Measurements from ENCODE around the gene SPPL3. TPM values are rescaled to one million over a fixed set of nuclear protein-coding genes. Genes with fewer than 3 reads are reported as not detected.

The SPPL3 gene
- total and polyA plus RNA-seq, 8 donors, result 44.5 to 76.2 (median 68.1) TPM

DNA sequence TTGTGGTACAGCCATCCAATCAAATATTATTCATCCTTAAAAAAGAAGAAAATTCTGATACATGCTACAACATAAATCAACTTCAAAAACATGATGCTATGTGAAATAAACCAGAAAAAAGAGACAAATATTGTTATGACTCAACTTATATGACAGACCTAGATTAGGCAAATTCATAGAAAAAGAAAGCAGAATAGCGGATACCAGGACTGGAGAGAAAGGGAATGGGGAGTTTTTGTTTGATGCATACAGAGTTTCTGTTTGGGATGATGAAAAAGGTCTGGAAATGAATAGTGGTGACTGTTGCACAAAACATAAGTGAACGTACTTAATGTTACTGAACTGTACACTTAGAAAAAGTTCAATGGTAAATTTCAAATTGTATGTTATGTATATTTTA, 82.3 kb downstream of the SPPL3 start:
- no peak overlapping the region for H3K27ac ChIP-seq
- TF ChIP-seq, protein P1, sequence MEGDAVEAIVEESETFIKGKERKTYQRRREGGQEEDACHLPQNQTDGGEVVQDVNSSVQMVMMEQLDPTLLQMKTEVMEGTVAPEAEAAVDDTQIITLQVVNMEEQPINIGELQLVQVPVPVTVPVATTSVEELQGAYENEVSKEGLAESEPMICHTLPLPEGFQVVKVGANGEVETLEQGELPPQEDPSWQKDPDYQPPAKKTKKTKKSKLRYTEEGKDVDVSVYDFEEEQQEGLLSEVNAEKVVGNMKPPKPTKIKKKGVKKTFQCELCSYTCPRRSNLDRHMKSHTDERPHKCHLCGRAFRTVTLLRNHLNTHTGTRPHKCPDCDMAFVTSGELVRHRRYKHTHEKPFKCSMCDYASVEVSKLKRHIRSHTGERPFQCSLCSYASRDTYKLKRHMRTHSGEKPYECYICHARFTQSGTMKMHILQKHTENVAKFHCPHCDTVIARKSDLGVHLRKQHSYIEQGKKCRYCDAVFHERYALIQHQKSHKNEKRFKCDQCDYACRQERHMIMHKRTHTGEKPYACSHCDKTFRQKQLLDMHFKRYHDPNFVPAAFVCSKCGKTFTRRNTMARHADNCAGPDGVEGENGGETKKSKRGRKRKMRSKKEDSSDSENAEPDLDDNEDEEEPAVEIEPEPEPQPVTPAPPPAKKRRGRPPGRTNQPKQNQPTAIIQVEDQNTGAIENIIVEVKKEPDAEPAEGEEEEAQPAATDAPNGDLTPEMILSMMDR (IDR thresholded peaks at IDR 0.05), result no peak
- H3K9me3 ChIP-seq, result no peaks in the 10 kb centered on the region
- H3K36me3 ChIP-seq, result no peaks in the 10 kb centered on the region
- no peak for ATAC-seq
- no peaks in the 10 kb centered on the region for H3K27me3 ChIP-seq
- H3K4me1 ChIP-seq, result peaks cover 0 to 16% of the 10 kb centered on the region in 2 donors
- no peak overlapping the region for H3K4me3 ChIP-seq
- no peak for DNase-seq
- intact Hi-C loops (cut with DNase I), result no loop called here

DNA sequence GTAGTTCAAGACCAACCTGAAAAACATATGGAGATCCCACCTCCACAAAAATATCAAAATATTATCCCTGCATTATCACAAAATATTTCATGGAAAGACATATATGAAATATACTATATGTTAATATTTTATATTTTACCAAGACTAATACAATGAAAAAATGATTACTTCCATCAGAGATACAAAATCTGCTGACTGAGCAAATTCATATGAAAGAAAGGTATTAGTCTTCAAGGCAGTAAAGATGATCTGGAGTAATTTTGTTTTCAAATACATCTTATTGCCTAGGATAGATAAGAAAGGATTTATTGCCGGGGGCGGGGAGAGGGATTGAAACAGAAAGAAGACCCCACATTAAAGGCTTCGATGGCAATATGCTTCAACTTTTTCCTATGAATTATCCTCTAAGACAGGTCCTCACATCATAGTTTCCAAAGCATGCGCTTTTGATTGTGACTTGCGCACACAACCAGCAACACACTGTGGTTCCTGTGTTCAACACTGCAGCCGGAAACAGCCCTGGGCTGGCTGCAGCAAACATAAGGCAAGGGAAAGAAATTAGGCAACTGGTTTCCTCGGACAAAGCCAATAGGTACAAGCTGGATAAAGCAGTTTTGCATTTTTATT, 83.2 kb downstream of the SPPL3 start:
- Histone ChIP-seq H3K9me3 (no peaks in the 10 kb centered on the region), H3K4me1 (peaks cover 0 to 16% of the 10 kb centered on the region in 2 donors), H3K27ac (no peak overlapping the region), H3K27me3 (no peaks in the 10 kb centered on the region), H3K36me3 (no peaks in the 10 kb centered on the region), H3K4me3 (no peak overlapping the region)
- TF ChIP-seq, protein P1 (IDR thresholded peaks at IDR 0.05), result no peak
- intact Hi-C loops (cut with DNase I), result no loop called here
- DNase-seq (no peak), ATAC-seq (no peak)

DNA sequence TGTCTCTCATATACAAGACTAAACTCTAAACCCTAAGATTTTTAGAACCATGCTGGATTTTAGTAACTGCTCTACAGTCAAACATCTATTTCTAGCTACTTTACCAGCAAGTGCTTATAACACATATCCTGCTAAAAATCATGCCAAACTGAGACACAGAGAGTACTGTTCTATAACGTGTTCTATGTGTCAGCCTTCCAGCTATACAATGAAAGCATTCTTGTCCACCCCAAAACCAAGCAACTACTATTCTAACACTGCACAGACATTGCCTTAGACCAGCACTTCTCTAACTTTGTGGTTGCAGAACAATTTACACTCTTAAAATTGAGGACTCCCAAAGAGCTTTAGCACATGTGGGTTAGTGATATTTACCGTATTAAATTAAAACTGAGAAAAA, 85.7 kb downstream of the SPPL3 start:
- no peaks in the 10 kb centered on the region for H3K36me3 ChIP-seq
- no peak overlapping the region for H3K4me3 ChIP-seq
- ATAC-seq (no peak), DNase-seq (no peak)
- H3K27me3 ChIP-seq, result no peaks in the 10 kb centered on the region
- TF ChIP-seq, protein P1 (IDR thresholded peaks at IDR 0.05), result no peak
- intact Hi-C loops (cut with DNase I), result no loop called here
- H3K4me1 ChIP-seq, result peaks cover 0 to 31% of the 10 kb centered on the region in 2 donors
- H3K27ac ChIP-seq, result no peak overlapping the region
- H3K9me3 ChIP-seq, result no peaks in the 10 kb centered on the region

DNA sequence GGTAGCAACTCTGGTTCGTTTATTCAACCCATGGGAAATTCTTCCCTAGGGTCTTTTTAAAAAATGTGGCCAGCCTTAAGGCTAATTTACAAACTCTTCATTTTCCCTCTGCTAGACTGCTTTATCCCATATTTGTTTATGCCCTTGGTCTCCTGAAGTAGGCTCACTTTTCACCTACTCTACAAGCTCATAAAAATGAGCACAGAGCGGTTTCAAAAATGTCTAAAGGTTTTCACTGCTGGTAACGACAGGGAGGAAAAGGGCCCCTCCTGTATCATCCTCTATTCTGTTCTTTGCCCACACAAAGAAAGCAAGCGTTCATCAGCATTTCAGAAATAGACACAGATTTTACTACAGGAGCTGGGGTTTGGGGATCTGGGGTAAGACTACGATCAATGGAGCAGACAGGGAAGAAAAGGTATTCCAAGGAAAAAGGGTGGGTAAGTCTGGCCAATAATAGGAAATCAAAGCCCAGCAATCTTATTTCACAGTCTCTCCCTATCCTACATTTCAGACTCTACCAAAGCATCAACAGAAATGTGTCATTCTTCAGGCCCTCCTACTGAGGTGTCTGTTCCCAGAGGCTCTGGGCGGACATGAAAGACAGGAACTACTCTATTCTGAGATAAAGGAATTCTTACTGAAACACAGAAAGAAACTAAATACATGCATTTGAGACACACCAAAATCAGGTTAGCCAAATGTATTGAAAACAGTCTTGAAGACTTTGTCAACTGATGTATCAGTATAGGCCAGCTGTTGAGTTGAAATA, 86.4 kb downstream of the SPPL3 start:
- ATAC-seq (no peak), DNase-seq (no peak)
- Histone ChIP-seq H3K36me3 (no peaks in the 10 kb centered on the region), H3K4me1 (peaks cover 0 to 27% of the 10 kb centered on the region in 2 donors), H3K9me3 (no peaks in the 10 kb centered on the region), H3K27me3 (no peaks in the 10 kb centered on the region), H3K27ac (no peak overlapping the region), H3K4me3 (no peak overlapping the region)
- intact Hi-C loops (cut with DNase I), result no loop called here
- TF ChIP-seq, protein P1 (IDR thresholded peaks at IDR 0.05), result no peak

DNA sequence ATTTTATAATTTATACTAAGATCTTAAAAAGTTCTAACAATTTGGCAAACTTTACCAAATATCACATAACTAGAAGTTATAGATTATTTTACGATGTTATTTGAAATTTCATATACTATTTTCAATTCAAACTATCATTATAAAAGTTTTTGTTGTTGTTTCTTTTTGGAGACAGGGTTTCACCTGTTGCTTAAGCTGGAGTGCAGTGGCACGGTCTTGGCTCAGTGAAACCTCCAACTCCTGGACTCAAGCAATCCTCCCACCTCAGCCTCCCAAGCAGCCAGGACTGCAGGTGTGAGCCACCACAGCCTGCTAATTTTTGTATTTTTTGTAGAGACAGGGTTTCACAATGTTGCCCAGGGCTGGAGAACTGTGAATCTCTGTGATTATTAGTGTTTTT, 87.8 kb downstream of the SPPL3 start:
- H3K4me3 ChIP-seq, result no peak overlapping the region
- no peaks in the 10 kb centered on the region for H3K9me3 ChIP-seq
- TF ChIP-seq, protein P1 (IDR thresholded peaks at IDR 0.05), result no peak
- ATAC-seq (no peak), DNase-seq (no peak)
- H3K36me3 ChIP-seq, result no peaks in the 10 kb centered on the region
- peaks cover 0 to 22% of the 10 kb centered on the region in 2 donors for H3K4me1 ChIP-seq
- intact Hi-C loops (cut with DNase I), result no loop called here
- no peaks in the 10 kb centered on the region for H3K27me3 ChIP-seq
- H3K27ac ChIP-seq, result no peak overlapping the region
